H1 (cell line): ENCODE measurements around the gene ZNF148. TPM values are rescaled to one million over a fixed set of nuclear protein-coding genes. Genes with fewer than 3 reads are reported as not detected.
A peak's percentile ranks its signal among the peaks of the same experiment; 100 is the strongest.

Experiments
- CTCF ChIA-PET: fragments of 300-600 bp; sonication (Branson Sonifier 250); formaldehyde crosslinking; loops from one replicate; lab custom pipeline; 2021; ENCODE audit not compliant: partially characterized antibody; lab: Charles Lee
- POLR2A ChIA-PET: fragments of 300-600 bp; sonication (Branson Sonifier 250); formaldehyde crosslinking; loops from one replicate; lab custom pipeline; 2021; ENCODE audit warnings: inconsistent platforms; ENCODE audit not compliant: partially characterized antibody; lab: Charles Lee
- DNase-seq, 2 experiments: peaks; one replicate each; pipeline versions ENCODE4 v3.0.0 to v3.0.0-alpha.2; 2010 to 2022; ENCODE audit warnings: low spot score in 2 of 2, low read depth in 1 of 2, mixed read lengths in 1 of 2
- FAIRE-seq: peaks from 2 replicates; lab custom pipeline; 2011; peaks lifted over from hg19 to GRCh38; lab: Jason Lieb, UNC
- H2AFZ ChIP-seq: 2 replicates; pipeline ENCODE4 v1.8.1; 2012; ENCODE audit warnings: low read length, inconsistent platforms
- H2AK5ac ChIP-seq: 2 replicates; pipeline ENCODE4 v1.6.1; 2013; ENCODE audit warnings: low read depth, low read length
- H2BK120ac ChIP-seq: replicated peaks from 2 replicates; pipeline ENCODE3; 2013; ENCODE audit warnings: low read depth, low read length, inconsistent platforms
- H2BK12ac ChIP-seq: 2 replicates; pipeline ENCODE4 v1.6.1; 2013; ENCODE audit warnings: low read depth, low read length
- H2BK15ac ChIP-seq: 2 replicates; pipeline ENCODE4 v1.6.1; 2013; ENCODE audit warnings: low read length
- H2BK20ac ChIP-seq: 2 replicates; pipeline ENCODE4 v1.6.1; 2013; ENCODE audit warnings: low read length
- H2BK5ac ChIP-seq: 2 replicates; pipeline ENCODE4 v1.6.1; 2013; ENCODE audit warnings: low read depth, low read length
- H3K14ac ChIP-seq: 2 replicates; pipeline ENCODE4 v1.6.1; 2013; ENCODE audit warnings: inconsistent platforms; ENCODE audit not compliant: insufficient read length
- H3K18ac ChIP-seq: 2 replicates; pipeline ENCODE4 v1.6.1; 2013; ENCODE audit warnings: low read length; ENCODE audit errors: extremely low read depth
- H3K23ac ChIP-seq: 2 replicates; pipeline ENCODE4 v1.6.1; 2013; ENCODE audit warnings: inconsistent platforms; ENCODE audit not compliant: insufficient read length
- H3K23me2 ChIP-seq: 2 replicates; pipeline ENCODE4 v1.6.1; 2013; ENCODE audit warnings: low read depth, low read length
- H3K27ac ChIP-seq: 2 replicates; pipeline ENCODE4 v1.6.1; 2011; ENCODE audit warnings: low read depth, low read length, inconsistent platforms
- H3K27me3 ChIP-seq, 4 experiments: replicated peaks in 1 of 4; 1 replicate in 1 of 4; 2 replicates in 3 of 4; pipeline versions ENCODE4 v1.6.1 to v1.8.1; 2011 to 2013; ENCODE audit warnings: low read length in 3 of 4, mild to moderate bottlenecking in 3 of 4, inconsistent platforms in 2 of 4, mixed read lengths in 2 of 4, moderate library complexity in 1 of 4; ENCODE audit not compliant: control insufficient read depth in 3 of 4, insufficient read depth in 3 of 4; ENCODE audit errors: extremely low read depth in 1 of 4
- H3K36me3 ChIP-seq, 4 experiments: 2 replicates each; pipeline versions ENCODE4 v1.6.1 to v1.8.1; 2011 to 2013; ENCODE audit warnings: mild to moderate bottlenecking in 4 of 4, low read length in 3 of 4, moderate library complexity in 2 of 4, control low read depth in 1 of 4, inconsistent platforms in 1 of 4; ENCODE audit not compliant: insufficient read depth in 4 of 4, control insufficient read depth in 2 of 4
- H3K4ac ChIP-seq: replicated peaks from 2 replicates; pipeline ENCODE3; 2013; ENCODE audit warnings: low read length, low read depth, mixed read lengths, inconsistent platforms; ENCODE audit not compliant: insufficient read length
- H3K4me1 ChIP-seq, 4 experiments: replicated peaks in 1 of 4; 1 replicate in 1 of 4; 2 replicates in 3 of 4; pipeline versions ENCODE4 v1.6.1 to v1.8.1; 2011 to 2013; ENCODE audit warnings: low read length in 3 of 4, inconsistent platforms in 2 of 4, mixed read lengths in 1 of 4; ENCODE audit not compliant: insufficient read depth in 4 of 4, control insufficient read depth in 3 of 4
- H3K4me2 ChIP-seq, 2 experiments: 2 replicates each; pipeline versions ENCODE4 v1.6.1 to v1.8.1; 2011 to 2013; ENCODE audit warnings: low read depth in 2 of 2, low read length in 2 of 2, control low read depth in 1 of 2, inconsistent platforms in 1 of 2, mild to moderate bottlenecking in 1 of 2; ENCODE audit not compliant: insufficient read depth in 1 of 2
- H3K4me3 ChIP-seq, 4 experiments: fragments of 200-600, 300-600 bp in 1 of 4; sonication (generic), shearing (Covaris generic), sonication (Bioruptor Twin) in 1 of 4; 2 replicates each; pipeline versions ENCODE4 v1.5.1 to v1.8.1; 2011 to 2016; ENCODE audit warnings: low read length in 4 of 4, low read depth in 3 of 4, control low read depth in 2 of 4, inconsistent platforms in 2 of 4, mild to moderate bottlenecking in 2 of 4, mixed read lengths in 1 of 4, moderate library complexity in 1 of 4; ENCODE audit not compliant: insufficient read depth in 2 of 4; ENCODE audit errors: extremely low read depth in 1 of 4
- H3K56ac ChIP-seq: replicated peaks from 2 replicates; pipeline ENCODE3; 2013; ENCODE audit warnings: low read depth, mild to moderate bottlenecking, mixed read lengths, low read length, inconsistent platforms; ENCODE audit not compliant: insufficient read length
- H3K79me1 ChIP-seq: 2 replicates; pipeline ENCODE4 v1.6.1; 2013; ENCODE audit warnings: low read depth, low read length, control low read depth
- H3K79me2 ChIP-seq, 2 experiments: 2 replicates each; pipeline versions ENCODE4 v1.6.1 to v1.8.1; 2012 to 2013; ENCODE audit warnings: low read length in 2 of 2, mild to moderate bottlenecking in 2 of 2, inconsistent platforms in 1 of 2; ENCODE audit not compliant: insufficient read depth in 2 of 2, control insufficient read depth in 1 of 2
- H3K9ac ChIP-seq, 4 experiments: replicated peaks in 1 of 4; 1 replicate in 1 of 4; 2 replicates in 3 of 4; pipeline versions ENCODE4 v1.6.1 to v1.8.1; 2011 to 2013; ENCODE audit warnings: low read depth in 3 of 4, low read length in 3 of 4, control low read depth in 2 of 4, mild to moderate bottlenecking in 2 of 4, moderate library complexity in 2 of 4, inconsistent platforms in 1 of 4; ENCODE audit errors: extremely low read depth in 1 of 4
- H3K9me3 ChIP-seq, 2 experiments: 2 replicates each; pipeline versions ENCODE4 v1.6.1 to v1.8.1; 2012 to 2013; ENCODE audit warnings: mild to moderate bottlenecking in 2 of 2, moderate library complexity in 2 of 2, control low read depth in 1 of 2, inconsistent platforms in 1 of 2, low read depth in 1 of 2, low read length in 1 of 2, mixed read lengths in 1 of 2; ENCODE audit not compliant: insufficient read depth in 2 of 2
- H4K20me1 ChIP-seq, 2 experiments: replicated peaks in 1 of 2; 2 replicates each; pipeline versions ENCODE3 to v1.8.1; 2011 to 2013; ENCODE audit warnings: inconsistent platforms in 2 of 2, low read length in 2 of 2, mild to moderate bottlenecking in 1 of 2; ENCODE audit not compliant: insufficient read depth in 2 of 2, control insufficient read depth in 1 of 2
- H4K5ac ChIP-seq: 2 replicates; pipeline ENCODE4 v1.6.1; 2013; ENCODE audit warnings: low read length, low read depth, mixed read lengths, inconsistent platforms; ENCODE audit not compliant: insufficient read length
- H4K8ac ChIP-seq: 2 replicates; pipeline ENCODE4 v1.8.0; 2013; ENCODE audit warnings: mild to moderate bottlenecking, moderate library complexity, low read length, inconsistent platforms; ENCODE audit not compliant: insufficient read depth; ENCODE audit errors: extremely low read depth
- H4K91ac ChIP-seq: replicated peaks from 2 replicates; pipeline ENCODE3; 2013; ENCODE audit warnings: low read length, mixed read lengths, inconsistent platforms; ENCODE audit not compliant: insufficient read length
- CBX8 ChIP-seq: fragments of 300-800, 300-1000 bp; sonication (generic); IDR thresholded peaks from 2 replicates; pipeline ENCODE4 v1.7.1; 2016; ENCODE audit warnings: low read depth, low read length, borderline replicate concordance
- CEBPB ChIP-seq: IDR thresholded peaks from 2 replicates; pipeline ENCODE4 v1.6.1; 2012; ENCODE audit warnings: low read depth, low read length
- POU5F1 ChIP-seq: IDR thresholded peaks from 2 replicates; pipeline ENCODE4 v1.6.1; 2011; ENCODE audit warnings: low read depth, mild to moderate bottlenecking, low read length, moderate library complexity
- SIN3A ChIP-seq, 2 experiments: IDR thresholded peaks in 1 of 2; conservative IDR thresholded peaks in 1 of 2; 2 replicates each; pipeline ENCODE4 v1.6.1; 2011 to 2012; ENCODE audit warnings: low read length in 2 of 2, improper control_type of control experiment in 1 of 2, low read depth in 1 of 2, mild to moderate bottlenecking in 1 of 2
- SP4 ChIP-seq: IDR thresholded peaks from 2 replicates; pipeline ENCODE4 v1.6.1; 2012; ENCODE audit warnings: low read length, inconsistent platforms
- TAF1 ChIP-seq: IDR thresholded peaks from 2 replicates; pipeline ENCODE4 v1.6.1; 2011; ENCODE audit warnings: mild to moderate bottlenecking, low read depth, low read length
- polyA plus RNA-seq, 7 experiments: library from polyadenylated mRNA; depleted of rRNA in 3 of 7; stranded (reverse) in 5 of 7; unstranded in 2 of 7; fragments of >200 nt in 5 of 7; fragments of 200-250 nt in 2 of 7; gene quantifications; 1 replicate in 5 of 7; 2 replicates in 1 of 7; 4 replicates in 1 of 7; pipeline versions ENCODE4 v1.2.1 to v1.2.3, GENCODE V29; 2011 to 2013; ENCODE audit warnings: missing spikeins in 2 of 7, mixed read lengths in 2 of 7
- total RNA-seq: library from RNA; stranded (reverse); fragmentation: NEBNext Ultra II Directional; extraction: Animal tissue kit (Norgen Biotek cat#: 25700); gene quantifications from 2 replicates; pipeline ENCODE4 v1.2.1, GENCODE V29; 2021

Gene ZNF148
- total and polyA plus RNA-seq, 2 of the 8 experiments (the other 6 are each of a cell fraction or from before 2014, with no cell fraction given): 3.7 to 22.6 TPM

DNA sequence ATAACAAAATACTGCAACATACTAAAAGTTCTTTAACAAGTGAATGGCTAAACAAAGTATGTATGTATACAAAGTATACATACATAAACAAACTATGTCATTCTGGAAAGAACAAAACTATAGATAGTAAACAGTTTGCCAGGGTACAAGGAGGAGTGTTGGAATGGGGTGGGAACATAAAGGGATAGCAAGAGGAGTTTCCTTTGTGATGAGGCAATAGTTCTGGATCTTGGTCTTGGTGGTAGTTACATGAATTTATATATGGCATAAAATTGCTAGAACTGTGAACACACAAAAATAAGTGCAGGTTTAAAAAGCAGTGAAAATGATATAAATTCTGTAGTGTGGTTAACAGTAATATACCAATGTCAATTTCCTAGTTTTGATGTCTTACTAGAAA, 22.0 kb downstream of the ZNF148 start:
- Histone ChIP-seq H2BK120ac (no peak overlapping the region), H3K4ac (no peak overlapping the region), H4K5ac (no peak overlapping the region), H3K56ac (no peak overlapping the region), H3K4me3 (no peak overlapping the region), H2AFZ (no peak overlapping the region), H4K91ac (no peak overlapping the region), H3K4me2 (no peak overlapping the region), H3K79me1 (peaks cover 3% of the 10 kb centered on the region), H4K8ac (no peak overlapping the region), H3K18ac (no peak overlapping the region), H2BK12ac (no peak overlapping the region), H3K23ac (no peak overlapping the region), H3K14ac (no peak overlapping the region), H2BK5ac (no peak overlapping the region), H3K27ac (no peak overlapping the region), H3K9me3 (no peaks in the 10 kb centered on the region), H2BK20ac (no peak overlapping the region), H3K4me1 (no peaks in the 10 kb centered on the region), H2AK5ac (no peak overlapping the region), H3K36me3 (no peaks in the 10 kb centered on the region), H4K20me1 (peaks cover 0 to 2% of the 10 kb centered on the region in 2 experiments), H3K79me2 (peaks cover 3 to 96% of the 10 kb centered on the region in 2 experiments; a peak in 3 of 4 replicates), H2BK15ac (no peak overlapping the region), H3K27me3 (no peaks in the 10 kb centered on the region), H3K9ac (no peak overlapping the region), H3K23me2 (no peaks in the 10 kb centered on the region; the same call in 1 of the 2 replicates)
- POLR2A ChIA-PET: no interaction called here
- FAIRE-seq: no peak
- TF ChIP-seq CBX8: no peak
- peak; percentile 91 for TF ChIP-seq CEBPB
- TF ChIP-seq SIN3A (conservative IDR thresholded peaks at IDR 0.05 in 1 of 2, IDR thresholded peaks at IDR 0.05 in 1 of 2; ENCODE audit: low read depth in 1 of 2, low read length in 2 of 2): no peak
- TF ChIP-seq TAF1: no peak
- no peak for TF ChIP-seq POU5F1
- no peak for TF ChIP-seq SP4
- CTCF ChIA-PET: no interaction called here
- DNase-seq: no peak
